PFSK-1 (cell line): ENCODE data around the gene CNTN4.

ENCODE experiments used
- FOXP2 ChIP-seq: optimal IDR thresholded peaks from 2 replicates; pipeline ENCODE3; 2011; ENCODE audit warnings: borderline replicate concordance, control low read depth, inconsistent platforms; ENCODE audit not compliant: insufficient read depth; ENCODE audit errors: extremely low read length, extremely low read depth
- POLR2AphosphoS5 ChIP-seq: IDR thresholded peaks from 2 replicates; pipeline ENCODE4 v1.6.1; 2012; ENCODE audit warnings: low read depth, mild to moderate bottlenecking, control low read depth, low read length, moderate library complexity
- REST ChIP-seq, 2 experiments: IDR thresholded peaks; 2 replicates each; pipeline versions ENCODE4 v1.6.1 to v1.8.0; 2011 to 2012; ENCODE audit warnings: low read depth in 2 of 2, low read length in 2 of 2, control low read depth in 1 of 2, inconsistent platforms in 1 of 2, mild to moderate bottlenecking in 1 of 2, moderate library complexity in 1 of 2; ENCODE audit not compliant: insufficient read depth in 1 of 2
- SIN3A ChIP-seq: IDR thresholded peaks from 2 replicates; pipeline ENCODE4 v1.6.1; 2012; ENCODE audit warnings: mild to moderate bottlenecking, low read length, moderate library complexity, borderline replicate concordance; ENCODE audit not compliant: insufficient read depth
- TAF1 ChIP-seq: IDR thresholded peaks from 2 replicates; pipeline ENCODE4 v1.6.1; 2012; ENCODE audit warnings: low read length, control low read depth, borderline replicate concordance; ENCODE audit not compliant: insufficient read depth

- TF ChIP-seq TAF1 (no peak), POLR2AphosphoS5 (no peak), FOXP2 (no peak), REST (IDR thresholded peaks at IDR 0.05; ENCODE audit: insufficient read depth in 1 of 2, low read depth in 2 of 2, low read length in 2 of 2) (no peak), SIN3A (no peak)
Measured at GRCh38 chr3:2826036-2826435, 727.4 kb downstream of the CNTN4 start.
